GM19324 (cell line): Measurements from ENCODE around the gene ADK.
"Not testable (repeated sequence)": the region's sequence is repeated elsewhere in the genome, so short reads cannot be mapped to it uniquely, and the experiment has no call there.

Experiments used
- ATAC-seq: cut with Tn5 transposase; IDR thresholded peaks from one replicate; pipeline ENCODE4 v1.9.1; 2021; ENCODE audit warnings: mild to moderate bottlenecking, moderate library complexity; ENCODE audit not compliant: unreplicated experiment, low FRiP score

Gene ADK

DNA sequence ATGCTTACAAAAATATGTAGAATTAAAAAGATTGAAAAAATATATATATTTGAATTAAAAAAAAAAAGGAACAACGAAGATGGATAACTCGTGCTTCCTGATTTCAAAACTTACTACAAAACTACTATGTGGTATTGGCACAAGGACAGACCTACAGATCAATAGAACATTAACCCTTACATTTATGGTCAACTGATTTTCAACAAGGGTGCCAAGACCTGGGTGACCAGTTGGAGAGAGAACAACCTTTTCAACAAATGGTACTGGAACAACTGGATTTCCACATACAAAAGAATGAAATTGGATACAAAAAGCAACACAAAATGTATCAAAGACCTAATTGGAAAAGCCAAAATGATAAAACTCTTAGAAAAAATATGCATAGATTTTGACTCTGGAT lies 10.5 kb upstream of the ADK start:
- ATAC-seq: no peak

GRCh38 chr10:74145133-74145532 lies 5.9 kb upstream of the ADK start:
- no peak for ATAC-seq

- ATAC-seq: not testable (repeated sequence)
Observed at GRCh38 chr10:74146980-74147379, 4.0 kb upstream of the ADK start.

GRCh38 chr10:74150204-74150989 lies 624 bp upstream of the ADK start, which contains the start of gene AP3M1:
Gene AP3M1 (minus strand): TSS chr10:74150828. CDS start chr10:74138379, 12,449 bp downstream.
- peak; percentile 50 for ATAC-seq

- ATAC-seq: no peak
Observed at GRCh38 chr10:74151879-74152722, 1.1 kb downstream of the ADK start.

DNA sequence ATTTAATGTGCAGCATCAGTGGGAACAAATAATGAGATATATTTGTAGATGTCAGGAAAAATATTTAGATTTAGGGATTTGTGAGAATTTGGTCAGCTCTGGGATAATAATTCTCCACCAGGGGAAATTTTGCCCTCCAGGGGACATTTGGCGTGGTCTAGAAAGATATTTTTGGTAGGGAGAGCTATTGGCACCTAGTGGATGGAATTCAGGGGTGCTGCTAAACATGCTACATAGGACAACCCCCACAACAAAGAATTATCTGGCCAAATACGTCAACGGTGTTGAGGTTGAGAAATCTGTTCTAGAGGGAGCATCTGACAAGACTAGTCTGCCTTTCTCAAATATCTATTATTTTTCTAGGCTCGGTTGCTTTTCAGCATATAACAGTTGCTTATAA lies 2.1 kb downstream of the ADK start:
- no peak for ATAC-seq

DNA sequence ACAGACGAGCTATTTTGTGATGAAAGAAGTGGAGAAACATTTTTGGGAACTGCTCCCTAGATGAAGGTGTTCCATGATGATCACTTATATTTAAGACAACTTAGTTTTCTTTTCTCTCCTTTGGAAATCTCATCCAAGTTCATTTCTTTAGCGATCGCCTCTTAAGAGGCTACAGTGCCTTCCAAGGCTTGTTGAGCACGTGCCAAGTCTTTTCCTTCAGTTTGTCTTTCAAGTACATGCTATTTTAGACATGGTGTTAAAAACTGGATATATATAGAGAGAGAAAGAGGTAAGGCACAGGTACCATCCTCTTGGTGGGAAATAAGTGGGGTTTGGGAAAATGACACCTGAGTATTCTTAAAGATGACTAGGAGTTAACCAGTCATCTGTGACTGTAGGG lies 2.7 kb downstream of the ADK start:
- no peak for ATAC-seq

DNA sequence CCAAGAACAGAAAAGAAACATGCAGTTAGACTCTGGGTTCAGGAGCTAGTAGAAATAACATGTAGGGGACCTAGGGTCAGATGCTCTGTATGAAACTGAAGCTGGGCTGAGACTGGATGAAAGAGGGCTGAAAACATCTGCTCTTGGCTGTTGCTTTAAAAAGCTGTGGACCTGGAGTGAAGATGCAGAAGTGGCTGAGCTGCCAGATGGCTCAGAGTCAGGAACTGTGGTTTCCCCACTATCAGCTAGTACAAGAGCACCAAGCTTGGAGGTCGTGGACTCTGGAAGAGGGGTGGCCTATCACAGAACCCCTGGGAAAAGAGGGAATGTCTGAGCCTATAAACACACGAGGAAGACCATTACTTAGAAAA lies 5.9 kb downstream of the ADK start:
- no peak for ATAC-seq

DNA sequence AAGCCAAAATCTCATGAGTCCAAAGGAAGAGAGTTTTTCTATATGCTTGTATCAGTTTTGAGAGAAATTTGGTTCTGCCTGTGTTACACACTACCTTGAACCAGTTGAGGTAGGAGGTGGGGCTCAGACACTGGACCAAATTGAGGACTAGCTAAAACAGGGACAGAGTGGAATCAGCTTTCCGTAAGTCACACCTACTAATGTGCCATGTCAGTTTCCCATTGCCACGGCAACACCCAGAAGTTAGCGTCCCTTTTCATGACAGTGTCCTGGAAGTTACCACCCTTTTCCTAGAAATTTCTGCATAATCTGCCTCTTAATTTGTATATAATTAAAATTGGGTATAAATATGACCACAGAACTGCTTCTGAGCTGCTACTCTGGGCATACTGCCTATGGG lies 9.0 kb downstream of the ADK start:
- no peak for ATAC-seq

- no peak for ATAC-seq
Observed at GRCh38 chr10:74163319-74164068, 12.5 kb downstream of the ADK start.

DNA sequence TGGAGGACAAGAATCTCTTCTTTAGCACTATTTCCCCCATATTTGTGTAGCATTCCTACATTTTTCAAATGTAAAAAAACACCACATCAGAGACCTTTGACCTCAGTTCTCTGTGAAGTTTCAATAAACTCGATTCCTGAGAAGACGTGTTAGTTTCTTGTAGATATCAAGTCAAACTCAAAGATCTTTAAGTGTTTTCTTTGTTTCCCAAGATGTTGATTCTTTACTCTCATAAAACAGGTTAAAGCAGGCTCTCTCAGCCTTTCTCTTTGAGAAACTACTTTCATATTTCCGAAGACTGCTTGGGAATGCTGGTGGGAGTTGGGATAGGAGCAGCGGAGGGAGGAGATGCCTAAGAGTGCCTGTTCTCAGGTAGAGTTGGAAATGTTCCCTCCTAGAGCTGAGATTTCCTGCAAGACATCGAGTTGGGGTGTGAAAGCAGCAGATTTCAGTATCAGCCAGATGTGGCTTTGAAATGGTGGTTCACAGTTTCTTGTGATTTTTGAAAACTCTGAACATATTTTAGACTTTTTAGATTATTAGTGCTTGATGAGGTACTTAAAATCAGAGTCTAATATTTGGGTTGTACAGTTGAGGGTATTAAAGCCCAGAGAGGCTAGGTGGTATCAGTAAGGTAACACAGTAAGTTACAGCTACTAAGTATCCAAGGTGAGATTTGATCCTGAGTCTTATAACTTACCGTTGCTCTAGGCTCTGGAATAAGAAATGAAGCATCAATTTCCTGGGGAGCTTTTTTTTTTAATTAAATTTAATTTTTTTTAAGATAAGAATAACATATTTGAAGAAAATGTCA lies 13.9 kb downstream of the ADK start:
- ATAC-seq: no peak

DNA sequence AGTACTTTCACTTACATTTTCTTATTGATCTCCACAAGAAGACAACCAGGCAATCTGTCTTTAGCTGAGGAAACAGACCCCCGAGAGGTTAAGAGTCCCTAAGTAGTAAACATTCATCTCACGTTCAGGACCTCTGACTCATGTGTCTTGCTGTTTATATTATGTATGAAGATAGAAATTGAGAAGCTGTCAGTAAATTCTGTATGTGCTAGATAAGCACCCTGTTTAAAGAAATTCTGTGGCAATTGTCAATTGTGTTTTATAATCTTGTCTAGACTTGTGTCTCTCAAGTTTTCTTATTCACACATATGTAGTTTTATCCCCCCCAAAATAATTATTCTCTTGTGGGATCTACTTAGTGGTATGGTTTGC lies 14.5 kb downstream of the ADK start:
- no peak for ATAC-seq

DNA sequence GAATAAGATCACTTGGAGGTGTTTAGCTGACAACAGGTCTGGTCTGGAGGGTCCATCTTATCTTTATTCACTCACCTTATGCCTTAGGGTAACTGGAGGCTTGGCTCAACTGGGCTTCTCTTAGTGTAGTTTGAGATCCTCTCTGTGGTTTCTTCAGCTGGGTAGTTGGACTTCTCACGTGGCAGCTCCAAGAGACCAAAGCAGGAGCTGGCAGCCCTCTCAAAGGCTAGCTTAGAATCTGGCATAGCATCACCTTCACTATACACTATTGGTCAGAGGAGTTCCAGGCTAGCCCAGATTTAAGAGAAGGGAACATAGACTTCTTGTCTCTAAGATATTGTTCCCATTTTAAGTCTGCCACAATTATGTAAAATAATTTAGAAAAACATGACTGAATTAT lies 16.4 kb downstream of the ADK start:
- no peak for ATAC-seq

- ATAC-seq: no peak
Observed at GRCh38 chr10:74171625-74172024, 20.6 kb downstream of the ADK start.

DNA sequence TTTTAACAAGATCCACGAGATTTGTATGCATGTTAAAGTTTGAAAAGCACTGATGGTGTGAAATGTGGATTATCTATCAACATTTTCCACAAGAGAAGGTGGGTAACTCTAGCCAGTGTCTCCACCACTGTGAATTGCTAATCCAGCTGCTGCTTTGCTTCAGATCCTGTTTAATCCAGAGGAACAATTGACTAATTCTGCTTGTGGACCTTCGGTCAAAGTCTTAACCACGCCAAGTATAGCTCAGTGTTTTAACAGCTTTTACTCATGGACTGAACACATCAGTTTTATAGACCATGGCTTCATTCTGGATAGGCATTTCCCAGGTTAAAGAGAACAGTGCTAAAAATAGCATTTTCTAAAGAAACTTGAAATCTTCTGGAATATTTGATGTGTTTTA lies 23.5 kb downstream of the ADK start:
- ATAC-seq: no peak

GRCh38 chr10:74175510-74176379 lies 24.7 kb downstream of the ADK start:
- ATAC-seq: no peak

DNA sequence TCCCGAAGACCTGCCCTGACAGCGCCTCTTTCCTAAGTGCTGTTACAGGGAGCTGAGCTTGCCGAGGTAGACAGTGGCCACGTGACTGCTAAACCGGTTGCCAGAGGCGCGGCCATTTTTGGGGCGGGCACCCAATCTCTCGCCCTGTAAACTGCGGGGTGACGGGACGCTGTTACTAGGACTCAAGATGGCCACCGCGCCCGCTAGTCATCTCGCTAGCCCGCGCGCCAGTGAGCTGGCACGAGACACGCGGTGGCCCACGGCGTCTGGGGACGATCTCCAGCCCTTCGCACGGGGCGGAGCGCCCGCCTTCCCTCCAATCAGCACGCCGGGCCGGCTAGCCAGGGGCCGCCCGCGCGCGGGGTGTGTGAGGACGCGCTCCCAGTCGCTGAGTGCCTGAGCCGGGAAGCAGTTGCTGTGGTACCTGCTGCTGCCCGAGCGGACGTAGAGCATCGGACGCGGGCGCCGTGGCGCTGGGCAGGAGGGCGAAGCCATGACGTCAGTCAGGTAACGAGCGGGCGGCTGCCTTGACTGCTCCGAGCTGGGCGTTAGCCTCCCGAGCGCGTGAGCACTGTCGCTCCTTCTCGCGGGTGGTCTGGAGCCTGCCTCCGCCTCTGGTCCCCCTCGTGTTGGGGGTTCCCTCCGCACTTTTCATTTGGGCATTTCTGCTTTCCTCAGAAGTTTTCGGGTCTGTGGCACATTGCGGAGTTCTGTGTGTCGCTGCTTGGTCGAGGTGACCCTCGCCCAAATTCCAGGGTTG lies 25.5 kb downstream of the ADK start:
- peak; percentile 96 for ATAC-seq

GRCh38 chr10:74177140-74177677 lies 26.2 kb downstream of the ADK start:
- peak; percentile 23 for ATAC-seq
